GM19328 (cell line): Measurements from ENCODE around the gene ELOF1.
"Not testable (repeated sequence)": the region's sequence is repeated elsewhere in the genome, so short reads cannot be mapped to it uniquely, and the experiment has no call there.

ENCODE experiments used
- ATAC-seq: cut with Tn5 transposase; IDR thresholded peaks from one replicate; pipeline ENCODE4 v1.9.1; 2021; ENCODE audit warnings: mild to moderate bottlenecking, moderate library complexity; ENCODE audit not compliant: unreplicated experiment

The ELOF1 gene

DNA sequence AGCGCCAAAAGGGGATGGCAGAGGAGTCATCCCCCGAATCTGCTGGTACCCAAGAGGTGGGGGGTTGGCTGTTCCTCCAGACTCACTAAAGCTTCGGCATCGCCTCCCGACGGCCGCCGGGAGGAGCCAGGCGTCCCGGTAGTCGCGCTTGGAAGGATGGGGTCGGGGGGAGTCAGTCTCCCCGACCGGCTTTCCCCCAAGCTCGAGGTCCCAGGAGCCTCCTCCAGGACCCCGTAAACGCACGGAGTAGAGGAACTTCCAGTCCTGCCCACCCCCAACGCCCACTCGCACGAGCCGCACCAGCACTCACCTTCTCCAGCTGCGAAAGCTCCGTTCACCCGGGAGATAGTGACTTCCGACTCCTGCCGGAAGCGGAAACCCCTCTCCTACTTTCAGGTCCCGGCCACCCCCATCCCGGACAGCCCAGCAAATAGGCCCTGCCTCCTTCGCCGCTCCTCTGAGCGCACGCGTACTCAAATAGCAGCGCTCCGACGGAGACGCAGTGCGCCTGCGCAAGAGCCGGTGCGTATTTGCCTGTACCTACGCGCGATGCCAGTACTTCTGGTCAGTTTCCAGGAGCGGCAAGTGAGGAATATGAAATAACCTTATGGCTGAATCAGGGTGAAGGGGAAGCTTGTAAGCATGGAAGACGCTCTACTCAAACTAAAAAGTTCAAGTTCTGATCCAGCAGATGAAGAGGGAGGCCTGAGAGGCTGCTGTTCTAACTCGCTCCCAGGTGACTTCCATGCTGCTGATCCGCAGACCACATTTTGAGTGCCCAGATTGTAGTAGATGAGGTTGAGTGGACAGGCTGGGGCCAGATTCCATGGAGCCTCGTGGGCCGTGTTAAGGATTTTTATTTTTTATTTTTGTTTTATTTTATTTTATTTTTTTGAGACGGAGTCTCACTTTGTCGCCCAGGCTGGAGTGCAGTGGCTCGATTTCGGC is at the start of gene ELOF1:
ELOF1 (minus strand) TSS at position 350 of the 948 bp plus-strand sequence. CDS start 4,883 bp downstream, outside the sequence.
- ATAC-seq = peak; percentile 62

DNA sequence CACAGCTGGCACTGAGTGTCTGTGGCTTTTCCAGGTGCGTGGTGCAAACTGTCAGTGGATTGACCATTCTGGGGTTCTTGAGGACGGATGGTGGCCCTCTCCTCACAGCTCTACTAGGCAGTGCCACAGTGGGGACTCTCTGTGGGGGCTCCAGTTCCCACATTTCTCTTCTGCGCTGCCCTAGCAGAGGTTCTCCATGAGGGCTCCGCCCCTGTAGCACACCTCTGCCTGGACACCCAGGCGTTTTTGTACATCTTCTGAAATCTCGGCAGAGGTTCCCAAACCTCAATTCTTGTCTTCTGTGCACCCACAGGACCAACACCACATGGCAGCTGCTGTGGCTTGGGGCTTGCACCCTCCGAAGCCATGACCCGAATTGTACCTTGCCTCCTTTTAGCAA is 47.5 kb upstream of the ELOF1 start:
- ATAC-seq = no peak

DNA sequence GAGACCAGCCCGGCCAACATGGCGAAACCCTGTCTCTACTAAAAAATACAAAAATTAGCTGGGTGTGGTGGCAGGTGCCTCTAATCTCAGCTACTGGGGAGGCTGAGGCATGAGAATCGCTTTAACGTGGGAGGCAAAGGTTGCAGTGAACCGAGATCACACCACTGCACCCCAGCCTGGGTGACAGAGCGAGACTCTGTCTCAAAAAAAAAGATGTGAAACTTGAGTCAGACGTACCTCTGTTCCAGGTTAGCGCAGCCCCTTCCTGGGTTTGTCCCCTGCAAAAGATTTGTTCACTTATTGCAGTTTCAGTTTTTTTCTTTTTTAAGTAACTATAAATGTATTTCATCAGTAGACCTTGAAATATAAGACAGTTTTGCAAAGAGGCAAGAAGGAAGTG is 40.7 kb upstream of the ELOF1 start:
- not testable (repeated sequence) for ATAC-seq

DNA sequence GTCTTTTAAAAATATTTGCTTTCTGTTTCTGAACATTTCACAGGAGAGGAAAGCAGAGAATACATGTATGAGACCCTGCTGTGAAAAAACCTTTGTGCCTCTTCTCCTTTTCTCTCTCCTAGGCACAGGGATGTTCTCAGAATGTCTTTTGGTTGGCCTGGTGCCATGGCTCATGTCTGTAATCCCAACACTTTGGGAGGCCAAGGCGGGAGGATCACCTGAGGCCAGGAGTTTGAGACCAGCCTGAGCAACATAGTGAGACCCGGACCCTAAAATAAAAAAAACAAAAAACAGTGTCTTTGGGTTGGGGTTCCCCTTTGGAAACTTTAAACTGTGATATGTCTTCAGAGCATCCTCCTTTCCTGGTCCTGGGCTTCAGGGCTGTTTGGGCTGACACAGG is 39.7 kb upstream of the ELOF1 start:
- no peak for ATAC-seq

DNA sequence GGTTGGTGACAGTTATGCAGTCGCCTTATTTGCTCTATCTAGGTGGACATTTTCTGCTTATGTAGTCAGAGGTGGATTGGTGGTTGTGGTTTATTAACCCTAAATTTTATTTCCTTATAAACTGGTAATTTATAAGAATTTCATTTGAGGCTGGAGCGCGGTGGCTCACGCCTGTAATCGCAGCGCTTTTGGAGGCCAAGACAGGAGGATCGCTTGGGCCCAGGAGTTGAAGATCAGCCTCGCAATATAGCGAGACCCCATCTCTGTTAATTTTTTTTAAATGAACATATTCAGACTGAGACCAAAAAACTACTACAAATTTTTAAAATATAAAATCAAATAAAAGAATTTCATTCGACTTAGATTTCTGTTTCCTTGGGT is 39.1 kb upstream of the ELOF1 start:
- no peak for ATAC-seq

DNA sequence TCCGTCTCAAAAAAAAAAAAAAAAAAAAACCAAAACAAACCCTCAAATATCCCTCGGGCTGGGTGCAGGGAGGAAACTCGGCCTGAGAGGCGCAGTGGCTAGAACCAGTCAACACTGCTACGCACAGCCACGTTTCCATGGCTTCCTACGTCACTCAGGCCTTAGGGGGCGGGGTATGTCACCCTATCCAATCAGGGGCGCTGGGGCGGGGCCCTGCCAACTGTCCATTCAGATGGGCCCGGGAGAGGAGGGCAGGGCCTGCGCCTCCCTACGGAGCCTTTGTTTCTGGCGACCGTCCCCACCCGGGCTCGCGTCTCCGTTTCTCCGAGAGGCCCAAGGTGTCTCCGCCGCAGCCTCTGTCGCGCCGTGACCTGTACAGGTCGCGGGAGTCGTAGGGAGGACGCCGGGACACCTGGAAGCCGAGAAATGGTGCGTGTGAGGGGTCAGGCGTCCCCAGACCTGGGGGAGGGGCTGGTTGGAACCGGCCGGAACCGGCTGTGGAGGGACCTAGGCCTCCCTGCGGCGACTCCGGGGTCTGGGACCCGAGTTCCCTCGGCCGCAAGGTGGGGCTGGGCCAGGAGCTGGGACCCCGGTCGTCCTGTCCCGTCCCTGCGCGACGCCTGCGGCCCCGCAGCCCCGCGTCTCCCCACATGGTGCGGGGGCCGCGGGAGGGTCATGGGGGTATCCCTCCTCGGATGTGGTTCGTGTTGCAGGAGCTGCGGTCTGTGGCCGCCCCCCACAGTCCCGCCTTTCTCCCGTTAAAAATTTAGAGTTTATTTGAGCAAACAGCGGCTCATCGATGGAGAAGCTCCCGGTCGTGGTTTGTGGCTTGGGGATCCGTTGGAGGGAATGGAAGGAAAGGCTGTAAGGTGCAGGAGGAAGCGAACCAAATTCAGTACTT is 38.4 kb upstream of the ELOF1 start, which contains the start of gene ZNF627:
ZNF627 (plus strand) TSS at position 282 of the 901 bp plus-strand sequence; CDS start at position 427, 145 bp downstream.
- peak; percentile 98 for ATAC-seq

DNA sequence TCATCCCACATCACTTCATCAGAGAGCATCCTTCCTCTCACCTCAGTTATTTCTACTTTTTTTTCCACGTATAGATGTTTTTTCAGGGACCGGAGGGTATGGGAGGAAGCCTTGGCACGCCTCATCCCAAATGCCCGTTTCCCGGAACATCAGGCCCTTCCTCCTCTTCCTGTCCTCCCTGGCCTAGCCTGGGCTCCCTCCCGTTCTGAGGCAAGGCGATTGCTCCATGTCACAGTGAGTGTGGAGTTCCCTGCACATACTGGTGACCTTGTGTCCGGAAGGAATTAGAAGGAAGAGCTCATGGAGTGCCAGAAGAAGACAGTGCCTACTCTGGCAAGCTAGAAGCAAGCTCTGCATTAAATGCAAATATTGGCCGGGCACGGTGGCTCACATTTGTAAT is 37.1 kb upstream of the ELOF1 start:
- no peak for ATAC-seq

DNA sequence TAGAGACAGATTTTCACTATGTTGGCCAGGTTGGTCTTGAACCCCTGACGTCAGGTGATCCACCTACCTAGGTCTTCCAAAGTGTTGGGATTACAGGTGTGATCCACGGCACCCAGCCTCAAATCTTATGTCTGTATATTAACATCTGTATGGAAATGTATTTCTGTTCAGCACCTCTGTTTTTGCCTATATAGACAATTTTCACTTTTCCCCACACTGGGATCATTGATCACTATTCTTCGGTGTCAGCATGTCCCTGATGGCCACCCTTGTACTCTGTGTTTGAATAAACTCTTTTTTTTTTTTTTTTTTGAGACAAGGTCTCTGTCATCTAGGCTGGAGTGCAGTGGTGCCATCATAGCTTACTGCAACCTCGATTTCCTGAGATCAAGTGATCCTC is 35.1 kb upstream of the ELOF1 start:
- ATAC-seq = no peak

DNA sequence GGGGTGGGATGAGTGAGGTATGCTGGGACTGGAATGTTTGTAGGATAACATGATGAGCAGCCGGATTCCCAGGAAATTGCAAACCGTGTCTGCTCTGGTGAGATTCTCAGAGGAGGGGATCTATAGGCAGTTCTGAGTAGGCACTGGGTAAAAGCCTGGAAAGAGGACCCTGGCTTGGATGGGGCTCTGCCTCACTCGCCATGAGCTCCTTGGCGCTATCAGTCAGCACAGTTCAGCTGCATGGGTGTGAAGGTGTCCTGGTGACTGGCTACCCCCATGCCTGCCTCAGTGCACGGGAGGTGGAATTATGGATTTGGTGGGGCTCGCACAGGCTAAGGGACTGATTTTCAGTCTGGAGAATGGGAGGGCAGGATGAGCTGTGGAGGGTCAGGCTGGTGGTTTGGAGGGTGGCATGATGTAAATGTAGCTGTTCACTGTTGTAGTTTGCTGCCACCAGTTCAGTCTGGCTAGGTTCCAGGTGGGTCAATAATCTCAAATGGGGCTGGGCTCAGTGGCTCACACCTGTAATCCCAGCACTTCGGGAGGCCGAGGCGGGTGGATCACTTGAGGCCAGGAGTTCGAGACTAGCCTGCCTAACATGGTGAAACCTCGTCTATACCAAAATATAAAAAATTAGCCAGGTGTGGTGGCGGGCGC is 29.1 kb upstream of the ELOF1 start:
- no peak for ATAC-seq

DNA sequence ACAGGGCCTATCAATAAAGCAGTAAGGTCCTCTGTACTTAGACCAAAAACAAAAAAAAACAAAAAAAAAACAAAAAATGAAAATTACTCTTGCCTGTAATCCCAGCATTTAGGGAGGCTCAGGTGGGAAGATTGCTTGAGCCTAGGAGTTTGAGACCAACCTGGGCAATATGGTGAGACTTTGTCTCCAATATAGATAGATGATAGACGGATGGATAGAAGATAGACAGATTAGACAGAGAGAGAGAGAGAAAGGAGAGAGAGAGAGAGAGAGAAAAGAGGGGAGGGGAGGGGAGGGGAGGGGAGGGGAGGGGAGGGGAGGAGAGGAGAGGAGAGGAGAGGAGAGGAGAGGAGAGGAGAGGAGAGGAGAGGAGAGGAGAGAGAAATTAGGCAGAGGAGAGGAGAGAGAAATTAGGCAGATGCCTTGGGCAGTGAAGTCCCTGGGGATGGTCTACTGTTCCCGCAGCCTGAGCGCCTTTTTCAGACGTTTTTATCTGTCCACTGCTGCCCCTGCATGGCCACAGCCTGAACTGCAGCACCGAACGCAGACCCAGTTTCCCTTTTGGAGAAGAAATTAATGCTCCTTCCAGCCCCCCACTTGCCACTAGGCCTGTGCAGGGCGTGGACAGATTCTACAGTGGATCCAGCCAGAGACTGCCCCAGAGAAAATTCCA is 28.4 kb upstream of the ELOF1 start:
- no peak for ATAC-seq

DNA sequence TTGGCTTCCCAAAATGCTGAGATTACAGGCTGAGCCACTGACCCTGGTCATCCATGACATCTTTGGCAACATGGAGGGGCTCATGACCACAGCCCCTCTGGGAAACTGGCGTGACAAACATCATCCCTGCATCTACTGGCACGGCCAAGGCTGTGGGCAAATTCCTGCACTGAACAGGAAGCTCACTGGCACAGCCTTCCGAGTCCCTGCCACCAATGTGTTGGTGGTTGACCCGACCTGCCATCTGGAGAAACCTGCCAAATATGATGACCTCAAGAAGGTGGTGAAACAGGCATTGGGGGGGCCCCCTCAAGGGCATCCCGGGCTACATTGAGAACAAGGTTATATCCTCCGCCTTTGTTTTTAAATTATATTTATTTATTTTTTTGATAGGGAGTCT is 27.3 kb upstream of the ELOF1 start:
- ATAC-seq = no peak

DNA sequence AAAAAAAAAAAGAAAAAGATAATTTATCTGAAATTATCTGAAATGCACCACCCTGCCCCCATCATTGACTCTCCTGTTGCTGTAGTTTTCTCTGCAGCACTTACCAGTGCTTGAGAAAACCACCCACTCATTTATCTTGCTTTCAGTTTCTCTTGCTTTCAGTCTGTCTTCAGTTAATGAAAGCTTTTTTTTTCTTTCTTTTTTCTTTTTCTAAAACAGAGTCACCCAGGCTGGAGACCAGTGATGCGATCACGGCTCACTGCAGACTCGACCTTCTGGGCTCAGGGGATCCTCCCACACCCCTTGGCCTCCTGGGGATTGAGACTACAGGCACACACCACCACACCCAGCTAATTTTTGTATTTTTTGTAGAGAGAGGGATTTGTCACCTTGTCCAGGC is 22.7 kb upstream of the ELOF1 start:
- peak; percentile 77 for ATAC-seq

DNA sequence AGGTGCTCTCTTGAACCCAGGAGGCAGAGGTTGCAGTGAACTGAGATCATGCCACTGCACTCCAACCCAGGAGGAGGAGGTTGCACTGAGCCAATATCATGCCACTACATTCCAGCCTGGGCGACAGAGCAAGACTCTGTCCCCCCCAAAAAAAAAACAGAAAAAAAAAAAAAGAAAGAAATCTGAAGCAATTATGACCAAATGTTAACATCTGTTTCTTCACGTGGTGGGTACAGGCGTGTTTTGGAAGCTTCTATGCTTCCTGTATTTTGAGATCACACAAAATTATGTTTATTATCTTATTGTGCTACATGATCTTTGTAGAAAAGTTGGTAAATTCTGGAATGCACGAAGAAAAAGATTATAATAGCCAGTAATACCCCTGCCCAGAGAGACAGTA is 21.1 kb upstream of the ELOF1 start:
- ATAC-seq = no peak

DNA sequence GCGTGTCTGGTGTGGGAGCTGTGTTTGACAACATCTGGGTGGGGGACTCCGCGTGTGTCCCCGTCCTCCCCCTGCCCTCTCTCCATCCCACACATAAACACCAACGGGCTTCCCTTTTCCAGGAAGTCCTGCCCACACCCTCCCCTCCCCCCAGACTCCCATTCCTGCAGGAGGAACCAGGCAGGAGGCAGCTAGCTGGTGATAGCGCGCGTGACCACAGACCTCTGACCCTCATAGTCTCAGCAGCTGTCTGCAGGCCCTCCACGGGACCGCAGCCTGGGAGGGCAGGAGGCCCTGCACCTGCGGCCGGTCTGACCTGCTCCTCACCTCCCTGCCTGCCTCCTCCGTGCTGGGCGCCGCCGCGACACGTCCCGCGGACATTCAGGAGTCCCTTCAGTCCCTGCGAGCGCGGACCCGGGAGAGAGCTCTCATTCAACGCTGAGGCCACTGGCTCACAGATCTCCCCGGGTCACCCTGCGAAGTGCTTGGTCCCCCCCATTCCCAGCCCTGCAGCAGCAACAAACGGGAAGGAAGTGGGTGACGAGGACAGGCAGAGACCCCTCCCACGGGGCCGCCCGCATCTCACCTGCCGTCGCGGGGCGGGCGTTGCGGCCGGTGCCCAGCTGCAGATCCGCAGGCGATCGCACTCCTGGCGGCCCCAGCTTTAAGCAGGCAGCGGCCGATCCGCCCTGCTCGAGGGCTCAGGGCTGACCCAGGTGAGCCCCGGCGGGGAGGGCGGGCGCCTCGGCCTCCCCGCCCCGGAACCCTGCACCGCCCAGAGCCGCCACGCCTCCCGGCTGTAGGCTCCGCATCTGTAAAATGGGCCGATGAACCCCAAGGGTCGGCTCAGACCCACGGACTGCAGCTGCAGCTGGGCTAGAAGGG is 19.5 kb upstream of the ELOF1 start:
- ATAC-seq = no peak

DNA sequence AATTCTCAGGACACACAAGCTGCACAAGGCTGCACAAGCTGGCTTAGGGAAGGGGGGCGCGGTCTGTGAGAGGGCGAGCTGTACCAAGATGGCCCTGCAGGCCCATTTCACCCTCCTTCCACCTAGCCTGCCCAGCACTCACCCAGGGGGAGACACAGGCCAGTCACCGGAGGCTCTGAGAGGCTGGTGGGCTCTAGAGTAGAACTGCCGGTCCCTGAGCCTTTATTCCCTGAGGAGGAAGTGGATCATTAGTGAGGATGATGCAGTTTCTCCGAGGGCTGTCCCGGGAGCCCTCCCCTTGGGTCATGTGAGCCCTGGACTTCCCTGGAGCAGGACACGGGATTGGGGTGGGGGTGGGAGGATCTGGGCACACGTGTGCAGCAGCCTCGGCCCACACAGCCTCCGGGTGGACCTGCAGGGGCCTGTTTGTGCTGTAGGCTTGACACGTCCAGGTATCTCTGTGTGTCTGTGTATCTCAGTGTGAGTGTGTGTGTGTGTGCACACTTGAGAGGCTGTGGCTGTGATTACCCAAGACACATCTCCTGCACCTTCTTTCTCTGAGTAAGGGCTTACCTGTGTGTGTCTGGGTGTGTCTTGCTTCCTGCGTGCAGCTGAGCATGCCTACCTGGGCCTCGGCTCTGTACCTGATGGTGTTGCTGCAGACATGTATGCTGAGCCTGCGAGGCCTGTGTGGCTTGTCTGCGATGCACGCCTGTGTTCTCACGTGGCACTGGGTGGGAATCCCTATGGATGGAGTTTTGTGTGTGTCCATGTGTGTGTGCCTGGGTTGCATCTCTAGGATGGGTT is 18.6 kb upstream of the ELOF1 start, which contains the start of gene ACP5:
ACP5 (minus strand) TSS at position 195 of the 807 bp plus-strand sequence. CDS start 328 bp downstream, outside the sequence.
- ATAC-seq = no peak

DNA sequence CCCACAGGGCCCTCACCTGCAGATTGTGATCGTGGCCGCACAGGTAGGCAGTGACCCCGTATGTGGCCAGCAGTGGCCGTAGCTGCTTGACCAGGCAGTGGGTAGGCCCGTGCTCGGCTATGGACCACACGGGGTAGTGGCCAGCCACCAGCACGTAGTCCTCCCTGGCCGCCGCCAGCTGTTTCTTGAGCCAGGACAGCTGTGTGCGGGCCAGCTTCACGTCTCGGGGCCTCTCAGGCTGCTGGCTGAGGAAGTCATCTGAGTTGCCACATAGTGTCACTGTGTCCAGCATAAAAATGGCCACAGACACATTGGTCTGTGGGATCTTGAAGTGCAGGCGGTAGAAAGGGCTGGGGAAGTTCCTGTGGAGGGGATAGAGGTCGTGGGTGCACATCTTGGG is 17.2 kb upstream of the ELOF1 start:
- no peak for ATAC-seq

DNA sequence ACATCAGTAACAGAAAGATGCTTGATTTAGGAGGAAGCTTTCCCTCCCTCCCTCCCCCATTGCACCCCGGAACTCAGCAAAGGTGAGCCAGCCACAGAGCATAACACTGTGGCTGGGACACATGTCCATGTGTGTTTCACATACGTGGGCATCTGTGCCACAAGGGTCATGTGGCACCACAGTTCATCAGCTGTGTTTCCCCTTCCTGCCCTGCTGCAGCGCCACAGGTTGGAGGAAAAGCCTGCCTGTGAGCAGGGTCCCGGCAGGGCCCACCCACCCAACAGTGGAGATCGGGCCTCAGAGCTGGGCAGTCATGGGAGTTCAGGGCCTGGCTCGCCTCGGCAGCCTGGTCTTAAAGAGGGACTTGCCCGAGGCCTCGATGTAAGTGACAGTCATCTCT is 15.7 kb upstream of the ELOF1 start:
- ATAC-seq = no peak

DNA sequence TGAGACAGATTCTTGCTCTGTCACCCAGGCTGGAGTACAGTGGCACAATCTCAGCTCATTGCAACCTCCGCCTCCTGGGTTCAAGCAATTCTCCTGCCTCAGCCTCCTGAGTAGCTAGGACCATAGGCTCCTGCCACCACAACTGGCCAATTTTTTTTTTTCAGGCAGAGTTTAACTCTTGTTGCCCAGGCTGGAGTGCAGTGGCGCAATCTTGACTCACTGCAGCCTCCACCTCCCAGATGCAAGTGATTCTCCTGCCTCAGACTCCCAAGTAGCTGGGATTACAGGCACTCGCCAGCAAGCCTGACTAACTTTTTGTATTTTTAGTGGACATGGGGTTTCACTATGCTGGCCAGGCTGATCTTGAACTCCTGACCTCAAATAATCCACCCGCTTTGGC is 14.7 kb upstream of the ELOF1 start:
- not testable (repeated sequence) for ATAC-seq

DNA sequence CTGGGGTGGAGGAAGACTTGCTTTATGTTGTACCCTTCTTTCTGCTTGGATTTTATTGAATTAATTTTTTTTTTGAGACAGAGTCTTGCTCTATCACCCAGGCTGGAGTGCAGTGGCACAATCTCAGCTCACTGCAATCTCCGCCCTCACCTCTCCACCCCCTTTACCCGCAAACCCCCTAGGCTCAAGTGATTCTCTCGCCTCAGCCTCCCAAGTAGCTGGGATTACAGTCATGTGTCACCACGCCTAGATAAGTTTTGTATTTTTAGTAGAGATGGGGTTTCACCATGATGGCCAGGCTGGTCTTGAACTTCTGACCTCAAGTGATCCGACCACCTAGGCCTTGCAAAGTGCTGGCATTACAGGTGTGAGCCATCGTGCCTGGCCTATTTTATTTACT is 14.3 kb upstream of the ELOF1 start:
- ATAC-seq = not testable (repeated sequence)
